HL-60 (cell line): Measurements from ENCODE around the gene FOXJ3.

Experiments used
- DNase-seq, 2 experiments: peaks; one replicate each; pipeline ENCODE4 v3.0.0-alpha.2; 2010 to 2020; ENCODE audit warnings: low read depth in 1 of 2, low spot score in 1 of 2
- H3K27ac ChIP-seq: fragments of 250-450 bp; sonication (Bioruptor Pico); replicated peaks from 2 replicates; pipeline ENCODE4 v1.5.1; 2020; ENCODE audit warnings: mild to moderate bottlenecking, moderate library complexity
- H3K27me3 ChIP-seq: fragments of 250-450 bp; sonication (Bioruptor Pico); 2 replicates; pipeline ENCODE4 v1.5.1; 2021; ENCODE audit warnings: mild to moderate bottlenecking, moderate library complexity; ENCODE audit not compliant: insufficient read depth, poor library complexity, severe bottlenecking
- H3K4me3 ChIP-seq: replicated peaks from 2 replicates; pipeline ENCODE4 v1.5.1; 2011; ENCODE audit warnings: mild to moderate bottlenecking, control low read depth, low read length; ENCODE audit not compliant: insufficient read depth
- GABPA ChIP-seq: IDR thresholded peaks from 2 replicates; pipeline ENCODE4 v1.6.1; 2012; ENCODE audit warnings: low read depth
- POLR2AphosphoS5 ChIP-seq: IDR thresholded peaks from 2 replicates; pipeline ENCODE4 v1.6.1; 2012; ENCODE audit warnings: low read depth
- SPI1 ChIP-seq: IDR thresholded peaks from 2 replicates; pipeline ENCODE4 v1.6.1; 2012; ENCODE audit warnings: low read depth, mild to moderate bottlenecking, borderline replicate concordance
- TF ChIP-seq, protein P1 (sequence below): IDR thresholded peaks from one replicate; pipeline ENCODE4 v1.5.1; 2011; ENCODE audit warnings: low read length, control low read depth, inconsistent platforms; ENCODE audit not compliant: insufficient read depth
- TF ChIP-seq, protein P2 (sequence below): IDR thresholded peaks from 2 replicates; pipeline ENCODE4 v1.6.1; 2012; ENCODE audit warnings: low read depth; ENCODE audit not compliant: insufficient replicate concordance

Gene FOXJ3

GRCh38 chr1:42334240-42335049 is 590 bp downstream of the FOXJ3 start:
- peak overlapping the region; percentile 98 for H3K4me3 ChIP-seq
- TF ChIP-seq SPI1: no peak
- DNase-seq: peak; percentile 38 to 43
- no peaks in the 10 kb centered on the region for H3K27me3 ChIP-seq
- peak overlapping the region; percentile 87 for H3K27ac ChIP-seq

- H3K27ac ChIP-seq: peak overlapping the region; percentile 74
- H3K27me3 ChIP-seq: no peaks in the 10 kb centered on the region
- peak overlapping the region; percentile 98 for H3K4me3 ChIP-seq
- TF ChIP-seq SPI1: no peak
- no peak for TF ChIP-seq POLR2AphosphoS5
- TF ChIP-seq, protein P1, sequence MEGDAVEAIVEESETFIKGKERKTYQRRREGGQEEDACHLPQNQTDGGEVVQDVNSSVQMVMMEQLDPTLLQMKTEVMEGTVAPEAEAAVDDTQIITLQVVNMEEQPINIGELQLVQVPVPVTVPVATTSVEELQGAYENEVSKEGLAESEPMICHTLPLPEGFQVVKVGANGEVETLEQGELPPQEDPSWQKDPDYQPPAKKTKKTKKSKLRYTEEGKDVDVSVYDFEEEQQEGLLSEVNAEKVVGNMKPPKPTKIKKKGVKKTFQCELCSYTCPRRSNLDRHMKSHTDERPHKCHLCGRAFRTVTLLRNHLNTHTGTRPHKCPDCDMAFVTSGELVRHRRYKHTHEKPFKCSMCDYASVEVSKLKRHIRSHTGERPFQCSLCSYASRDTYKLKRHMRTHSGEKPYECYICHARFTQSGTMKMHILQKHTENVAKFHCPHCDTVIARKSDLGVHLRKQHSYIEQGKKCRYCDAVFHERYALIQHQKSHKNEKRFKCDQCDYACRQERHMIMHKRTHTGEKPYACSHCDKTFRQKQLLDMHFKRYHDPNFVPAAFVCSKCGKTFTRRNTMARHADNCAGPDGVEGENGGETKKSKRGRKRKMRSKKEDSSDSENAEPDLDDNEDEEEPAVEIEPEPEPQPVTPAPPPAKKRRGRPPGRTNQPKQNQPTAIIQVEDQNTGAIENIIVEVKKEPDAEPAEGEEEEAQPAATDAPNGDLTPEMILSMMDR: no peak
- TF ChIP-seq, protein P2, sequence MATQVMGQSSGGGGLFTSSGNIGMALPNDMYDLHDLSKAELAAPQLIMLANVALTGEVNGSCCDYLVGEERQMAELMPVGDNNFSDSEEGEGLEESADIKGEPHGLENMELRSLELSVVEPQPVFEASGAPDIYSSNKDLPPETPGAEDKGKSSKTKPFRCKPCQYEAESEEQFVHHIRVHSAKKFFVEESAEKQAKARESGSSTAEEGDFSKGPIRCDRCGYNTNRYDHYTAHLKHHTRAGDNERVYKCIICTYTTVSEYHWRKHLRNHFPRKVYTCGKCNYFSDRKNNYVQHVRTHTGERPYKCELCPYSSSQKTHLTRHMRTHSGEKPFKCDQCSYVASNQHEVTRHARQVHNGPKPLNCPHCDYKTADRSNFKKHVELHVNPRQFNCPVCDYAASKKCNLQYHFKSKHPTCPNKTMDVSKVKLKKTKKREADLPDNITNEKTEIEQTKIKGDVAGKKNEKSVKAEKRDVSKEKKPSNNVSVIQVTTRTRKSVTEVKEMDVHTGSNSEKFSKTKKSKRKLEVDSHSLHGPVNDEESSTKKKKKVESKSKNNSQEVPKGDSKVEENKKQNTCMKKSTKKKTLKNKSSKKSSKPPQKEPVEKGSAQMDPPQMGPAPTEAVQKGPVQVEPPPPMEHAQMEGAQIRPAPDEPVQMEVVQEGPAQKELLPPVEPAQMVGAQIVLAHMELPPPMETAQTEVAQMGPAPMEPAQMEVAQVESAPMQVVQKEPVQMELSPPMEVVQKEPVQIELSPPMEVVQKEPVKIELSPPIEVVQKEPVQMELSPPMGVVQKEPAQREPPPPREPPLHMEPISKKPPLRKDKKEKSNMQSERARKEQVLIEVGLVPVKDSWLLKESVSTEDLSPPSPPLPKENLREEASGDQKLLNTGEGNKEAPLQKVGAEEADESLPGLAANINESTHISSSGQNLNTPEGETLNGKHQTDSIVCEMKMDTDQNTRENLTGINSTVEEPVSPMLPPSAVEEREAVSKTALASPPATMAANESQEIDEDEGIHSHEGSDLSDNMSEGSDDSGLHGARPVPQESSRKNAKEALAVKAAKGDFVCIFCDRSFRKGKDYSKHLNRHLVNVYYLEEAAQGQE: no peak
- TF ChIP-seq GABPA: no peak
- no peak for DNase-seq
These were observed 1.3 kb downstream of the FOXJ3 start for GRCh38 chr1:42333662-42334239.

DNA sequence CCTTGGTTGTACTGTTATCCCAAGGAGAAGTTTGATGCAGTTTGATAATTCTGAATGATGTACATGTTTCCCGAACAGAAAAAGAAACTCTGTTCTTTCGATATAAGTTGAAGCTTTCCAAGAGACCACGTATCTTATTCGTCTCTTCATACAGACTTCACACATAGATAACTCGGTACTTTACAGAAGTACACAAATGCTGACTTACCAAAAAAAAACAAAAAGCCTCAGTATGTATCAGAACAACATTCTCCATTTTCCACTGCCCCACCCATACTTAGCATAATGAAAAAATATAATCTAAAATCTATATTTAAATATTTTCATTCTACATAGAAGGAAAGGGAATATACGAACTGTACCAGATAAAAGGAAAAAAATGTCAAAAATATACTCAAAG is 2.2 kb downstream of the FOXJ3 start:
- Histone ChIP-seq H3K27me3 (no peaks in the 10 kb centered on the region), H3K27ac (no peak overlapping the region), H3K4me3 (no peak overlapping the region; the same call in 1 of the 2 replicates)
- DNase-seq: no peak
- TF ChIP-seq POLR2AphosphoS5 (no peak), GABPA (no peak), SPI1 (no peak)
- TF ChIP-seq, protein P1: no peak
- TF ChIP-seq, protein P2: no peak

DNA sequence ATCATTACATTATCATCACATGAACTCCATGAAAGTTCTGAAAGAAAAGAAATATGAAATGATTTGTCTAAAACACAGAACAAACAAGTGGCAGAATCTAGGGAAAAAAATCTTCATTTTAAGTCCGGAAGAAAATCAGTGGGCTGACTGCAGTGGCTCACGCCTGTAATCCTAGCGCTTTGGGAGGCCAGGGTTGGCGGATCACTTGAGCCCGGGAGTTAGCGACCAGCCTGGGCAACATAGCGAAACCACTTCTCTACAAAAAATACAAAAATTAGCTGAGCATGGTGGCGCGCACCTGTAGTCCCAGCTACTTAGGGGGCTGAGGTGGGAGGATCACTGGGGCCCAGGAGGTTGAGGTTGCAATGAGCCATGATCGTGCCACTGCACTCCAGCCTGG is 4.8 kb downstream of the FOXJ3 start:
- H3K27ac ChIP-seq: no peak overlapping the region
- H3K4me3 ChIP-seq: no peak overlapping the region
- TF ChIP-seq SPI1 (no peak), GABPA (no peak), POLR2AphosphoS5 (no peak)
- TF ChIP-seq, protein P1: no peak
- TF ChIP-seq, protein P2: no peak
- DNase-seq: no peak
- H3K27me3 ChIP-seq: no peaks in the 10 kb centered on the region
